Stimulated activated naive CD4-positive, alpha-beta T cell treated with Interleukin-2 at 50 U/mL for 16 hours (primary cell): ENCODE results near the gene PDE1C.

Experiments
- DNase-seq: peaks from one replicate; lab custom pipeline; 2025; lab: John Stamatoyannopoulos, UW

PDE1C gene

DNA sequence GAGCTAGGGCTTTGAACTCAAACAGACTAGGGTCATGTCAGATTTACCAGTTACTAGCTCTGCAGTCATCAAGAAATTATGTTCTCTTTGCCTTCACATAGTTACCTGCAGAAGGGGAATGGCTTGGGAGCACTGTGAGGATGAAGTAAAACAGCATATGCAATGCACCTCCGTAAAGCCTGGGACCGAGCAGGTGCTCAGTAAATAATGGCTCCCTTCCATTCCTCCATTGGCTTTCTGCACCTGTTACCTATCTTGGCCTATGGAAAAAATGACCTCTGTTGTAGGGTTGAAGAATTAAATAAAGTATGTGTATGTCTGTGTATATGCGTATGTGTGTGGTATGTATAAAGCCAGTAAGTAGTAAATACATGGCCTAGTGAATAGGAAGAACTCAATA lies 78.8 kb downstream of the PDE1C start:
- no peak for DNase-seq

DNA sequence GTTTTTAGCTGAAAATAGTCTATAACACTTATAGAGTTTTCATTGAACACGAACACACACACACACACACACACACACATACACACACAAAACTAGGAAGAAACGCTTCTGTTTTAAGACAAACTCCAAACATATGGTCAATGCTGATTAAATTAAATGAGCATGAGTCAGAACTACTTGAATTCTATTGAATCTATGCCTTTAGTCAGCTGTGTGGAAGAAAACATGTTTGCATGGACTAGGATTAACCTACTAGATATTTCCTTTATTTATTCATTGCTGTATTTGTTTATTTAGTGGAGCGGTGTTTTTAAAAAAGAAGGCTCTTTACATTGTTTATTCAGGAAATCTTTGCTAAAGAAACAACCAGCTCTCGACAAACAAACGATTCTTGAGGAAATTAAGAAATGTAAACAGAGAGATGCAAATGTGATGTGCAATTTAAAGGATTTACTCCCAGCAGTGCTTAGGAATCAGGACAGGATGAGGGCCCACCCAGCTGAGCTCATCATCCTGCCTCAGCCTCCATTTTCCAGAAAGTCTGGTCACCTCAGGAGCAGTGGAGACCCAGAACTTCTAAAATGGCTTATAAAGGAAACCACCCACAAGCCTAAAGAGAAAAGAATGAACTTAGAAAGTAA lies 83.2 kb downstream of the PDE1C start:
- no peak for DNase-seq

DNA sequence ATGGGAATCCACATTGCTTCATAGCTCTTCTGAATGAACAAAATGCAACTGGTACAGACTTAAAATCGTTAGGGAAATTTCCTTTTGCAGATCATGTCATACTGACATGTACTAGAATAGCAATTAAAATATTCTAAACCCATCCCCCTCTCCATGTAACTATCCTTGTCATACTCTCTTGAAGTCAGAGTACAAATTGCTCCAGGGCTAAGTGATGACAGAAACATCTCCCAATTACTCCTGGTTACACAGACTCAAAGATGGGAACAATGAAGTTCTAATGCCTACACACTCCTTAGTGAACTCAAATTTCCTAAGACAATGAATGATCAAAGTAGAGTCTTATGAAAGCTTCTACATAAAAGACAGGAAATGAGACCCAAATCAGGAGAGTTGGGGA lies 87.2 kb downstream of the PDE1C start:
- no peak for DNase-seq

DNA sequence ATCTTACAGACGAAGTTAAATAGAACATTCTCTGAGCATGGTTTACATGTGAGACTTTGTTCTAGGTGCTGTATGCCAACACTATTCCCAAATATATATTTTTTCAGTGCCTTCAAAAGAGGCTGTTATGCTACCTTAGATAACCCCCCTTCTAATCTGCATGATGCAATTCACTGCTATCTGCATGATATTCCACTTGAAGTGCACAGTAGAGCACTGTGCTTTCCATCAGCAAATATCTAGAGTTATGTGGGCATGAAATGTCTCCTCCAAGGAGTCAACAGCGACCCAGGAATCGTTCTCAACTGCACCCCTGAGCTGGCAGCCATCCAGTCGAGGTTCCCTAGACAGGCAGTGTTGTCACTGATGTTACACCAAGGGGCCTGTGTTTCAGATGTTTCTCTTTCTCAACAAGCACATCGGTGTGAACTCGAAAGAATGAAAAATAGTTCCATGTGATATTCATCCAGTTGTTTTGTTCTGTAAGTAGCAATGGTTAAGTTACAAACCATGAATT lies 88.3 kb downstream of the PDE1C start:
- DNase-seq = no peak

DNA sequence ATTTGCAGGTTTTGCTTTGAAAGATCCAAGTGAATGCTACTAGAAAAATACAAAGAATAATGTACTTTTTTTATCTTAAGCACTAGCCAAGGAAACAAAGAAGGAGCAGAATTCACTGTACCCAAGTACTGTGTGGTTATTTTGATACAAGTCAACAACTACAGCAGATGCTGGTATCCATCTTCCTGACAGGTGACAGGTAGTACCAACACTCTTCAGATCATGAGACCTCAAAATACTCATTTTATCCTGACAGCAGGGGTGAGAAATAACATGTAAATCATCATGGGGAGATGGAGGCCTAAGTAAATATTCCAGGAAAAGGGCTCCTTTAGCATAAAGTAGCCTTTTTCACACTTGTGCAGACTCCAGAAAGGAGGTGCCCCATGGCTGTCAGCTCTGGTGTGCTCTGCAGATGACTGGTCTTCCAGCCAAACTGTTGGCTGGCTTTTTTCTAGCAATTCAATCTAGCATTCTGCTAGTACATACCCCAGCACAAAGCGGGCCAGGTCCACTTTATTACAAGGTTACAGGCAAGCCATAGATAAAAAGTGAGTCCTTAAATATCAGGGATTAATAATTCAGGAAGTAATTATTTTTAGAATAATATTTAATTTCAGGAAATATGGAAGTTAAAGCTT lies 90.4 kb downstream of the PDE1C start:
- DNase-seq = no peak

DNA sequence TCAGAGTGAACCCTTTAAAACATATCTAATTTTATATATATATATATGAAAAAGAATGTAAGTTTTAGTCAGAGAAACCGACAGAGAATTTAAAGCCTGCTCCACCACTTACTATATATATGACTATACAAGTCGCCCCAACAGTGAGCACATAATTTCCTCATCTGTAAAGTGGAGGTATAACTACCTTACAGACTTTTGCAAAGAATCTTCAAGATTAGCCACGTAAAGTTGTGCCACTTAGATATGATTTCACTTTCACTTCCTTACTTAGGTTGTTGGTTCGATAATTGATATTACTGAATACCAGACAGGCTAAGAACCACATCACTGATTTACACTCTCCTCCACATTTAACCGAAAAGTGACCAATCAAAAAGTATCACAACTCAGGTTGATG lies 94.7 kb downstream of the PDE1C start:
- no peak for DNase-seq

DNA sequence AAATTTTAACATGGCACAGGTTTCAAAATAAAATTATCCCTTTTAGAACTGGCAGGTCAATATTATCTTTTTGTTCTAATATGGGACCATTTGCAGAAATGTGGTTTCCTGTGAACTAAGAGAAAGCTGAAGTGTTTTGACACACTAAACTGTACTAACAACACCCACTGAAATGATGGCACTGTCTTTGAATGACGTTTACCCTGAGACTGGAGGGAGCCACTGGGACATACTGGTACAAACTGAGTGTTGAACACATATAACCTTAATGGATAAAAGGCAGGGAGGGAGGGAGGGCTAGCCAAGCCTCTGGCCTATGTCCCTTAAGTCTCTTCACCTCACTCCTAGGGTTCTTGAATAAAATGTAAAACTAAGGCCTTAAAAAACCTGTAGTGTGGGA lies 95.9 kb downstream of the PDE1C start:
- DNase-seq = no peak

DNA sequence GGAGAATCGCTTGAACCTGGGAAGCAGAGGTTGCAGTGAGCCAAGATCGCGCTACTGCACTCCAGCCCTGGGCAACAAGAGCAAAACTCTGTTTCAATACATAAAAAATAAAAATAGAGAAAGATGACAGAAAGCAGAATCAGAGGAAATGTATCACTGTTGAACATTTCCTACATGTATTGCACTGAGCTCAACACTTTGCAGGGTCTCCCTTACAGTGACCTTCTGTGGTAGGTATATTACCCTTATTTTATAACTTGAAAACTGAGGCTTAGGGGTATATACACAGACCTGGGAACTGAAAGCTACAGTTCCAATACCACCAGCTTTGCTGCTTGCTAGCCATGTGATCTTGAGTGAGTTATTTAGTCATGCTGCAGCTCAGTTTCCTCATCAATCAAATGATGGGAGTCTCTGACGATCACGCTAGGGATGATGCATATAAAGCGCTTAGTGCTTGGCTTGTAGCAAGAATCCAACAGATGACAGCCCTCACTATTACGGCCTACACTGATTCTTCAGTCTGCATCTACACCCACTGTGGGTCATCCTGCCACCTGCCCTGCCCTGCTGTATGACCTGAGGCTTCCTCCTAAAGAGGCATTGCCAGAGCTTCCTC lies 99.0 kb downstream of the PDE1C start:
- DNase-seq = no peak

DNA sequence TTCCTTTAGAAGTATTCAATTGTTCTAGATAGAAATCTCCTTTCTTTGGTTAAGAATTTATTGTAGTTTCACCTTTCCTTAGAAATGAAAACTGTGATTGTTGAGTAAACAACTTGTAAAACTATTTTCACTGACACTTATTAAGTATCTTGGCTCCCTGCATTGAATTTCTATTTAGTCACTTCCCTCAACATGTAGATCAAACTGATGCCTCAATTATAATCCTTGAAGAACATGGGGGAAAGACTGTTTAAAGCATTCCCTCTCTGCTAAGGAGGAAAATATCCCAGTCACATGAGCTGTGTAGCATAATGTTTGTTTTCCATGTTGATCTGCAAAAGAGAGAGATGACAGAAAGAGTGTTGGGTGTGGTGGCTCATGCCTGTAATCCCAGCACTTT lies 99.7 kb downstream of the PDE1C start:
- DNase-seq = no peak

DNA sequence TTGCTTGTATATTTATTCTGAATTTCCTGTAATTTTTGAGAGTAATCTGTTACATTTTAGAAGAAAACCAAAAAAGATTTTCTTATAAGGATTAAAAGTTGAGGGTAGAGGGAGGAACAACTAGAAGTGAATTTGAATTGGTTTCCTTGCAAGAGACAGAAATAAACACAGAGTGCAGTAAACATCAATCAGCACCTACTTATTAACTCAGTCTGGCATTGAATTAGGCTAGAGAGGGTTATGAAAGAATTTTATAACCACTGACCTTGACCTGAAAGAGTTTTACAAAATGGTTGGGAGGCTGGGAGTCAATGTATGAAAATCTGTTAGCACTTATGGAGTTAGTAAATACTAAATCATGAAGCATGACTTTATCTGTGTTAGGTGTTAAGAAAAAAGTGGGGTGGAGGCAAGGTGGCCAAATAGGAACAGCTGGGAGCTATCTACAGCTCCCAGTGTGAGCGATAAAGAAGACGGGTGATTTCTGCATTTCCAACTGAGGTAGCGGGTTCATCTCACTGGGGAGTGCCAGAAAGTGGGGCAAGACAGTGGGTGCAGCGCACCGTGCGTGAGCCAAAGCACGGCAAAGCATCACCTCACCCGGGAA lies 106.5 kb downstream of the PDE1C start:
- DNase-seq = no peak

DNA sequence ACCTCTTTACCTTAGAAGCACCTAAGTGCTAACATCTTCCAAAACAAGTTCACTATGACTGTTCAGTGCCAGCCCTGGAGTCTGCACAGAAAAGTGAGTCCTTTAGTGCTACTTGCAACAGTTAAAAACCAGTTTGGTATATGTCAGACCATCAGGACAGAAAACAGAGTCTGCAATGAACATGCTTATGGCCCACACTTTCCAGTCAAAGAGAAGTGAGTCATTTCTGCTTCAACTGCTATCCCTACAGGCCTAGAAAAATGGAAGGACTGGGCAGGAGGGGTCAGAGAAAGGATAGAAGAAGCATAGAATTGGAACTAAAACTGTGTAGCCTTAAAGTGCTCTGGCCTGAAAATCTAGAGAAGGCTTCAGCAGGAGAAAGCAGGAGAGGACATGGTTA lies 108.0 kb downstream of the PDE1C start:
- DNase-seq = no peak

DNA sequence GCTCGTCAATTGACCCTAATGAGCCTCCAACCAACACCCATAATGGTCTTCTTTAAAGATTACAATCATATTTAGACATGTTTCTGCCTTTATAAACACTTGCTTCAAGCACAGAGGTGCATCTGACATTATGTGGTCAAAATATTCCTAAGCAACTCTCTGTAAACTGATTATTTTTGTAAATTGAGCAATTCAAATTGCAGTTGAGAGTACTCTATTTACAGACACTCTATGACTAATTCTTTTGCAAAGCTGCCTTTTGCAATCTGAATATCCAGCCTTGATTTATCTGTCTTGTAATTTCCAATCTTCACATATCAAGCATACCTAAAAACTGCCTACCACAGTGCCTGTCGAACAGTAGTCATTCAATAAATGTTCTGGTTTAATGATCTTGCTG lies 112.0 kb downstream of the PDE1C start:
- no peak for DNase-seq

DNA sequence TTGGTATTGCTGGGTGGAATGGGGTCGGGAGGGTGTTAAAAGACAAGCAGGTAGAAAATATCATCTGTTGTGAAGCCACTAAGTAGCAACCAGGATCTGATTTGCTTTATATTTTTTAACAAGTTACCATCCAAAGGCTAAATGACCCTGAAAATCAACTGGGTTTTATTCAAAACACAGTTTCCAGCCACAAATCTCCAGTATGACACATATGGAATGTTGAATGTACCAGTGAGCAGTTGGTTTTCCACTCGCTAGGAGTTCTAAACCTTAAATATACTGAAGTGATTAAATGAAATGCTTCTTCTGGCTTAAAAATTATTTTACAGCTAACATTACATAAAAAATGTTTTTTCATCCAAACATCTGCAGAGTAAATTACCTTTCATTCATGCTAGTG lies 112.5 kb downstream of the PDE1C start:
- DNase-seq = no peak

DNA sequence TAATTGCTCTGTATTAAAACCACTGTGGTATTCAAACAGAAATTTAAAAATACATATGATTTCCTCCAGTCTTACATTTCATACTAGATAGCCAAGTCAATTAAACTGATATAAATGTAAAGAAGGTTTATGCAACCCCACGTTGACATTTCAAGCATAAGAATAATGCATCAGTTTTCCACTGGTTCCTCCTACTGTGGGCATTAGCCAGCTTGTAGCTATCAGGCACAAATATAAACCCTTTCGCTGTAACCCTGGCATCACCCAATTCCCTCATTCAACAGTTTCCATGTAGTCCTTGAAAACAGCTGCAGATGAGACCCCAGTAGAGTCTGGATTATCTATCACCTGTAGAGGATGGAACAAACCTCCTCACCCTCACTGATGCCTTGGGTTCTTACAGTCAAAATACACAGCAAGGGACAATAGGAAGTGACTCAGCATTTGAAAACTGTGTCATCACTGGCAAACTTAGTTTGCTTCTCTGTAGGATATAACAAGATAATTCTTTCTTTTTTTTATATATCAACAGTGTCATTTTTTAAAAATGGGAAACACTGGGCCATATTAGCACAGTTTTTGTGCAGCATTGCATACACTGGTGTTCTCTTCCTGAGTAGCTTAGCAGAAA lies 113.0 kb downstream of the PDE1C start:
- no peak for DNase-seq

DNA sequence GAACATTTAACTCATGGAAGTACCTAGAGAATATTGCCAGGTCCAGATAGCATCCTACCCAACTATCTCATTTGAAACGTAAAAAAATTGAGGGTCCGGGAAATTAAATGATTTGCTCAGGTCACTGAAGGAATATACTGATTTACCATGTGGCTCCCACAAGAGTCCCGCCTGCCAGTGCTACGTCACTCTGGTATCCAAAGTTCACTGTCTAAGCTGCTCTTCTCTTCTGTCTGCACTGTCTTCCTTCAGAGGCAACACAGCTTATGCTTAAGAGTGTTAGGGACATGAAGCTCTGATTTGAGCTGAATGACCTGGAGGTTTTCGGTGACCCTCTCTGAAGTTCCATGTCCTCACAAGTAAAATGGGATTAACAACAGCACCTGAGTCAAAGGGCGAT lies 114.6 kb downstream of the PDE1C start:
- DNase-seq = no peak

DNA sequence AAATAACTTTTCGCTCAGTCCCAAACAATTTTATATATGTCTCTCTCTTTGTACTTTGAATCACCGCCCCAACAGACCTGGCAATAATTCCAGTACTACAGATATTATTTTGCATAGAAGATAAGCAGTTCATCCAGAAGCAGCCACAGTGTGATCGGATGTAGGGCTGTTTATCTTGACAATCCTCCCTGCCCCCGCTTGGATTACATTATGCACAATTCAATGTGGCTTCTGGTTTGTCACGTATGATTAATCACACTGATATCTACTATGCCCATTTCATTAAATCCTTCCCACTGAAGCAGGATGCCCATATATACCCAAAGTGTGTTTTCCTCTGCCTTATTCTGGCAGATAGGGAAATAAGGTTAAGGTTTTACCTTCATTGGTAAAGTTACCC lies 115.2 kb downstream of the PDE1C start:
- DNase-seq = no peak

DNA sequence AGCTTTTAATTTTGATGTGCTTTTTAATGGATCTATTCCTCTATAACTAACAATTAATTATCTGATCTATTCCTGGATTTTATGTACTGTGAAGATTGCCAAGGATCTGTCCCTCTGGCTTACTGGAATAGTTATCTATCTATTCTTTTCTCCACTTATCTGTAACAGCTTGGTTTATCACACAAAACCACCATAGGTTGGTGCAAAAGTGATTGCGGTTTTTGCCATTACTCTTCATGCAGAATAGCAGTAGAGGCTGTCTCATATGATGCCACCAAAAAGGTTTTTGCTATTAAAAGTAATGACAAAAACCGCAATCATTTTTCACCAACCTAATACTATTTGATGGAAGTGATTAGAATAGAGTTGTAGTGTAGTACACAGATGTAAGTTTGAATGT lies 115.7 kb downstream of the PDE1C start:
- no peak for DNase-seq

DNA sequence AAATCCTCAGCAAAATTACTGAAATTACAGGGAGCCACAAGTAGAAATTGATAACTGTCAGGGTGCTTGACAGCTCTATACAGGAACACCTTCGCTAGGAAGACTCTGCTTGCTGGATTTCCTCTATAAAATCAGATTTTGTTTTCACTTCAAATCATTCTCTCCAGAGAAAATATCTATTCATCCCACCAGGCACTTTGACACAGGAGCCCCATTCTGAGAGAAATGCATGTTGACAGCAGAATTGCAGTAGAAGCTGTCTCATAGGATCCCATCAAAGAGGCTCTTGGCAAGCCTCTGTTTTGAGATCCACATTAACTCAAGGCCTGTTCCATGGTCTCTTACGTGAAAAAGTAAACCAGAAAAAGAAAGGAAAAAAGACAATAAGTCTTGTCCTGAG lies 116.8 kb downstream of the PDE1C start:
- no peak for DNase-seq

DNA sequence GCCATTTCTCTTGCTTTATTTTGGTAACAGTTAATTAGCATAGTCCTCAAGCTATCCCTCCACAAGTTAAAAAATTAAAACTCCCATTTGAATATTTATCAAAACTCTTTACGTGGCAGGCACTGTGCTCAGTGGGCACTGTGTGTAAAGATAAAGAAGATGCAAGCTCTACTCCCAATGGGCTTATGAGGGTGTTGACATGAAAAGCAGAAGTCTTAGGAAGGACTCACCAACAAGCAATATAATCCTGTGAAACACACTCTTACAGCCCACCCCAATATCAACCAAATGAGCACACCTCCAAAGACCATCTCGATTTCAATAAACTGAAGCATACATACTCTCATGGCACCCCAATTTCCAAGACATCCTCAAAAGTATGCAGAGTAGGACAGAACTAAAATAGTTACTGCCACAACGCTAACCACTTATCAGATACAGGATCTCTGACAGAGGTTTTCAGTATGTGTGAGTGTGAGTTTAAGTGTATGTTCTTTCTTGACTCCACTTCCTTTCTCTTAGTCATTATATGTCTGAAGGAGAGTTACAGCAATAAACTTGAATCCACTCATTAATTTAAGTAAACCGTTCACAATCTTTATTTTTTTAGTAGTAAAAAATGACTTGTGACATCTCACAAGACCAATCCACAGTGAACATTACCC lies 120.0 kb downstream of the PDE1C start:
- DNase-seq = no peak

DNA sequence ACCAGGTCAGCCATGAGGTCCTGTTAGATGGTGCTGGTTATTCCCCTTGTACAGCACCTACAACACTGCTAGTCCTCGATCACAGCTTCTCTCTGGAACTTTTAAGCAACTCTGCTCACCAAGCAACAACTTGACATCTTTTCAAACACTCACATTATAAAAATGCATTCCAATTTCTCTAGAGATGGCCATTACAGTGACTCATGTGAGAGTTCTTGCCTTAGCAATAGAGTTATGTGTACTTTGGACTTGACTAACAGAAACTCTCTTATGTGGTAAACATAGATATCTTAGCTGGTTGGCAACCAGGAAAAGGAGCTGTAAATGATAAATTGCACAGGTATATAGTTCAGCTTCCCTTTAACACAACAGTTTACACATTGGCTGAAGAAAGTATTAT lies 122.2 kb downstream of the PDE1C start:
- DNase-seq = no peak

DNA sequence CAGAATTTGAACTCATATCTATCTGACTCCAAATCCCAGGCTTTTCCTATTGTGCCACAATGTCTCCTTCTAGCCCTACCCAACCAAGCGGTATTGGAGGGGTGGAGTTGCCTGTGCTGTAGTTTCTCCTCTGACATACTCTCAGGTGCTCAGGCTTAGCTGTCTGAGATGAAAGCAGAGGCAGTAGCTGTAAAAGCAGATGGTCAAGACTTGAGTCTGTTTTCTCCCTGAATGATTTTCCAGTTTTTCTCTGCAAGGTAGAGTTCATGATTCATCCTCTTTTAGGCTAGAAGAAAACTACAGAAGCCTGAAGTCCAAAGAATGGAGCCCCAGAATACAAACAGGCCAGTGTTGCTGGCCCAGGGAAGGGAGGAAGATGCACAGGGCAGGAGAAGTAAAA lies 130.0 kb downstream of the PDE1C start:
- no peak for DNase-seq

DNA sequence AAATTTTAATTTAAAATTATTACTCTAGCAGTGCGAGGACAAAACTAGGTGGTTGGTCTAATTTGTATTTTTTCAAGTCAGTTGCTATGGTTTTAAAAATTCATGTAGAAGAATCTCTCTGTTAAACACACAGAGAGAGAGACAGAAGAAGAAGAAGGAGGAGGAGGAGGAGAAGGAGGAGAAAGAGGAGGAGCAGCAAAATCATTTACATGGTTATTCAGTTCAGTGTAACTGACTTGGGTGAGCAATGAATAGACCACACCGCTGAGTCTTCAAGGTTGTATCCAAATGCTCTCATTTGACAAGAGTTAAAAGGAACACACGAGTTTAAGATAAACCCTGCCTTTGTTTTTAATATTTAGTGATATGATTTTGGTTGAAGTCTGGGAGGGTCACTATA lies 131.1 kb downstream of the PDE1C start:
- DNase-seq = no peak
